ENCODE results near the gene CPNE5. TPM values are rescaled to one million over a fixed set of nuclear protein-coding genes. Genes with fewer than 3 reads are reported as not detected.

The CPNE5 gene
- total and polyA plus RNA-seq, 8 donors = 1.2 to 15.9 (median 2.4) TPM; not detected in 1

DNA sequence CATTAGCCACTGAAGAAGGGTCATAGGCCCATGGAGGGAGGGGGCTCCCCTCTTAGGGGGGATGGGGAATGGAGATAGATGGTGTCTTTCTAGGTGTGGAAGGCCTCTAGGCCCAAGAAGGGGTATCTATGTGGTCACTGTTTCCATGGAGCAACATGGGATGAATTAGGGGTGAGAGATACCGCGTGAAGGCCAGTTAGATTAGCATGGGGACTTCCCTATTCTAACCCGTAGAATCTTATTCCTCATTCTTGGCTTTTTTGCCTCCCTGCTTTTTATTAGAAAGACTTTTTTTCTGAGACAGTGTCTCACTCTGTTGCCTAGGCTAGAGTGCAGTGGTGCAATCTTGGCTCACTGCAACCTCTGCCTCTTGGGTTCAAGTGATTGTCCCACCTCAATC lies 138.4 kb downstream of the CPNE5 start:
- WGBS, 5 donors = 61 to 90% (median 87%) methylated on average over 3 of the region's 3 CpGs
- Histone ChIP-seq H3K27ac (no peak overlapping the region), H3K27me3 (peaks cover 0 to 4% (median 0%) of the 10 kb centered on the region in 3 donors), H3K4me1 (peaks cover 0 to 19% (median 0%) of the 10 kb centered on the region in 4 donors), H3K4me3 (no peak overlapping the region), H3K36me3 (no peaks in the 10 kb centered on the region), H3K9me3 (no peaks in the 10 kb centered on the region)
- no peak for DNase-seq
- intact Hi-C loops (cut with DNase I; ENCODE audit: low total_unique reads) = no loop called here
- TF ChIP-seq POLR2A (IDR thresholded peaks at IDR 0.05) (no peak), CTCF (IDR thresholded peaks at IDR 0.05) (no peak), EP300 (IDR thresholded peaks at IDR 0.05) (no peak), POLR2AphosphoS5 (IDR thresholded peaks at IDR 0.05) (no peak)

DNA sequence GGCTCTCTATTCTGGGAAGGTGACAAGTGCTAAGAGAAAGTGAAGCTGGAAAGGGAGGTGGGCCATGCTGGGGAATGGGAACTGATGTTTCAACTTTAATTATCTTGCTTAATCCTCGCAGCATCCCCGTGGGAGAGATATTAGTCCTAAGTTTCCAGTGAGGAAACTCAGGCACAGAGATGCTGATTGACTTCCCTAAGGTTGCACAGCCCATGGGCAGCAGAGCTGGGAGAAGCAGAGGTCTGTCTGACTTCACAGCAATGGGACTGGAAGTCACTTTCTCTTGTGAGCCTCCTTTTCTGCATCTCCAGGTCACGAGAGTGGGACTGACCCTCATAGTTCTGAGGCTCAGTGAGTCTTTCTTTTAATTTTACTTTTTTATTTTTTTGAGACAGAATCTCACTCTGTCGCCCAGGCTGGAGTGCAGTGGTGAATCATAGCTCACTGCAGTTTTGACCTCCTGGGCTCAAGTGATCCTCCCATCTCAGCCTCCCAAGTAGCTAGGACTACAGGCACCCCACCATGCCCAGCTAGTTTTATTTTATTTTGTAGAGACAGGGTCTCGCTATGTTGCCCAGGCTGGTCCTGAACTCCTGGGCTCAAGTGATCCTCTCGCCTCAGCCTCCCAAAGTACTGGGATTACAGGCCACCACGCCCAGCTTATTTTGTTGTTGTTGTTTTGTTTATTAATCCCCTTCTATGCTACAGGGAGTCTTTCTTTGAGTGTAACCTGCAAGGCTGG lies 139.0 kb downstream of the CPNE5 start:
- no peaks in the 10 kb centered on the region for H3K36me3 ChIP-seq
- no peaks in the 10 kb centered on the region for H3K9me3 ChIP-seq
- peaks cover 0 to 4% (median 0%) of the 10 kb centered on the region in 3 donors for H3K27me3 ChIP-seq
- no peak overlapping the region for H3K4me3 ChIP-seq
- H3K4me1 ChIP-seq = peaks cover 0 to 19% (median 0%) of the 10 kb centered on the region in 4 donors
- 86 to 96% (median 91%) methylated on average over 7 of the region's 7 CpGs for WGBS, 5 donors
- no peak for DNase-seq
- TF ChIP-seq POLR2A (IDR thresholded peaks at IDR 0.05) (no peak), EP300 (IDR thresholded peaks at IDR 0.05) (no peak), POLR2AphosphoS5 (IDR thresholded peaks at IDR 0.05) (no peak), CTCF (IDR thresholded peaks at IDR 0.05) (no peak)
- intact Hi-C loops (cut with DNase I; ENCODE audit: low total_unique reads) = no loop called here
- H3K27ac ChIP-seq = no peak overlapping the region

- intact Hi-C loops (cut with DNase I; ENCODE audit: low total_unique reads) = no loop called here
- Histone ChIP-seq H3K27ac (no peak overlapping the region), H3K36me3 (no peaks in the 10 kb centered on the region), H3K4me3 (no peak overlapping the region), H3K9me3 (no peaks in the 10 kb centered on the region), H3K4me1 (peaks cover 0 to 19% (median 0%) of the 10 kb centered on the region in 4 donors), H3K27me3 (peaks cover 0 to 4% (median 0%) of the 10 kb centered on the region in 3 donors)
- TF ChIP-seq POLR2AphosphoS5 (IDR thresholded peaks at IDR 0.05) = no peak
- TF ChIP-seq CTCF (IDR thresholded peaks at IDR 0.05) = no peak
- TF ChIP-seq EP300 (IDR thresholded peaks at IDR 0.05) = no peak
- no peak for TF ChIP-seq POLR2A (IDR thresholded peaks at IDR 0.05)
- WGBS, 5 donors = 48 to 72% (median 59%) methylated on average over 7 of the region's 7 CpGs
- DNase-seq = peak in 1 of 2 donors; percentile 47
Observed at GRCh38 chr6:36699348-36699747, 139.9 kb downstream of the CPNE5 start.

GRCh38 chr6:36698871-36699271 lies 140.4 kb downstream of the CPNE5 start:
- WGBS, 5 donors = 80 to 89% (median 87%) methylated on average over 8 of the region's 8 CpGs
- Histone ChIP-seq H3K4me3 (peak overlapping the region in 1 of 4 donors; percentile 1), H3K27me3 (peaks cover 0 to 4% (median 0%) of the 10 kb centered on the region in 3 donors), H3K9me3 (no peaks in the 10 kb centered on the region), H3K36me3 (no peaks in the 10 kb centered on the region), H3K4me1 (peaks cover 0 to 19% (median 0%) of the 10 kb centered on the region in 4 donors), H3K27ac (no peak overlapping the region)
- DNase-seq = no peak
- intact Hi-C loops (cut with DNase I; ENCODE audit: low total_unique reads) = no loop called here
- TF ChIP-seq POLR2A (IDR thresholded peaks at IDR 0.05) = no peak
- no peak for TF ChIP-seq POLR2AphosphoS5 (IDR thresholded peaks at IDR 0.05)
- no peak for TF ChIP-seq CTCF (IDR thresholded peaks at IDR 0.05)
- TF ChIP-seq EP300 (IDR thresholded peaks at IDR 0.05) = no peak

All from stomach (tissue), 9 donors.